HG02884 (cell line): ENCODE results near the gene SNX5.

Source experiments
- ATAC-seq: cut with Tn5 transposase; IDR thresholded peaks from one replicate; pipeline ENCODE4 v1.9.1; 2021; ENCODE audit warnings: mild to moderate bottlenecking, moderate library complexity; ENCODE audit not compliant: unreplicated experiment

Gene SNX5

DNA sequence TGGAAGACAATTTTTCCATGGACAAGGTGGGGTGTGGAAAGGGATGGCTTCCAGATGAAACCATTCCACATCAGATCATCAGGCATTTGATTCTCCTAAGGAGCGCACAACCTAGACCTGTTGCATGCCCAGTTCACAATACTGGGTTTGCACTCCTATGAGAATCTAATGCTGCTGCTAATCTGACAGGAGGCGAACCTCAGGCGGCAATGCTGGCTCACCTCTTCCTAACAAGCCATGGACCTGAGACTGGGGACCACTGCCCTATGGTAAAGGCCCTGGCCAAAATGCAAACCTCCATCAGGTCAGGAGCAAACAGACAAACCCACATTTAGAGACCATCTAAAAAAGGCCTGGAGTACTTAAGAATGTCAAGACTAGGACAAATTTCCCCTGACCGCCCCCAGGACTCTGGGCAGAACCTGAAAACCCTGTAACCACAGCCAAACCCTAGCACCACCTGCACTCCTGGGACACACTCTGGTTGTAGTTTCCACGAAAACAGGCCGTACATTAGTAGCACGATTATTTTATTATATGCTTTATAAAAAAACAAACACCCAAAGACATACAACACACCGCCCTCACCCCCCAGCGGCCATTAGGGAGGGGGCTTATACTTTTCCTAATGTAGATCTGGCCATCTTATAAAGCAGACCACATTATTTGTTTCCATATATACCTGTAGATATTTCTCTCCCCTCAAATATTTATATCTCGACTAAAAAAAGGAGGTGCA is 27.3 kb downstream of the SNX5 start:
- no peak for ATAC-seq

DNA sequence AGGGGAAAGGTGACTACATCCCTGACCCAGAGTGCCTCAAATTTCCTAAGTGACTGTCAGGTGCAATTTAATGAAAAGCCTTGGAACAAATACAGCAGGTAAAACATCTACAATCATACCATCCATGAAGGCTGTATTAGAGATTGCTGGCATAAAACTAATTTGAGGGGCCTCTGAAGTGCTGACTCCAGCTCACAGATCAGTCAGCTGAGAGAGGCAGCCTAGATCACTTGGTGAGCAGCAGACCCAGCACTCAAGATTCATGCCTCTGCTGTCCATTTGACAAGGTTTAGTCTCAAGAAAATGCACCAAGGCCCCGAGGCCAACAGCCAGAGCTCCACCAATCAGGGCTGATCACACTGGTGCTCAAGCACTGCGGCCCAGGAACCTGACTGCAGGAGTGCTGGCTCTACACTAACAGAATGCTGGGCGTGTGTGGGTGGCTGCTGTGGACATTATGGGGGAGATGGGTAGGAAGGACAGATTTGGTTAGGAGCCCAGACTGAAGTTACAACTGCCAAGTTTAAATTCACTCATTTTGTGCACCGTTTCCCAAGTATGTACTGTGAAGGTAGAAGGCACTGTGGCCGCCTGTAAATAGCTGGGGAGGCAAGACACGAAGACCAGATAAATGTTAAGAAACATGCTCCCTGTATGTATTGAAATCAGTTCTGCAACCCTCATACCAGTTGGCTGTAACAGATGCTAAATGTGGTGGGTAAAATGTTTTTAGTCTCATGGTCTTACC is 28.2 kb downstream of the SNX5 start:
- no peak for ATAC-seq

DNA sequence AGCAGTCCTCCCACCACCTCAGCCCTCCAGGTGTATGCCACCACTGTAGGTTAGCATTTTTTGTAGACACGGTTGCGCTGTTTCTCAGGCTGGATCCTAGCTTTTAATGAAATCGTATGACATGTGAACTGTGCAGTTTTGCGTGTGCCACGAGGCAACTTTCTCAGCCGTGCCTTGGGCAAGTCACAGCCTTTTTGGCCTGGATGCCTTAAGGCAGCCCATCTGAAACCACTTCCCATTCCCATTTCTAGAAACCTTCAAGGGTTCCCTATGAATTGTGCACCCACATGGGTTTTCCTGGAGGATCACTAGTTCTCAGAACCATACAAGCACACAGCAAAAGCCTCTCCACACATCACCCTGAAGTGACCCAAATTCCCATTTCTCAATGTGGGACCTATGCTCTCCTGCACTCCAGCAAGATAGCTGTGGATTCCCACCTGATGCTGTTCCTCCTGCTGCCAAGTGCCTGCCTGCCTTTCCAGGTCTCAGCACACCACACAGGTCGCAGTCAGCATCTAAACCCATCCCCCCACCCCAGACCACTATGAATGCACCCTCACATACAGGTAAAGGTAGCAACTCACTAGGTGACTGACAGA is 28.9 kb downstream of the SNX5 start:
- no peak for ATAC-seq

DNA sequence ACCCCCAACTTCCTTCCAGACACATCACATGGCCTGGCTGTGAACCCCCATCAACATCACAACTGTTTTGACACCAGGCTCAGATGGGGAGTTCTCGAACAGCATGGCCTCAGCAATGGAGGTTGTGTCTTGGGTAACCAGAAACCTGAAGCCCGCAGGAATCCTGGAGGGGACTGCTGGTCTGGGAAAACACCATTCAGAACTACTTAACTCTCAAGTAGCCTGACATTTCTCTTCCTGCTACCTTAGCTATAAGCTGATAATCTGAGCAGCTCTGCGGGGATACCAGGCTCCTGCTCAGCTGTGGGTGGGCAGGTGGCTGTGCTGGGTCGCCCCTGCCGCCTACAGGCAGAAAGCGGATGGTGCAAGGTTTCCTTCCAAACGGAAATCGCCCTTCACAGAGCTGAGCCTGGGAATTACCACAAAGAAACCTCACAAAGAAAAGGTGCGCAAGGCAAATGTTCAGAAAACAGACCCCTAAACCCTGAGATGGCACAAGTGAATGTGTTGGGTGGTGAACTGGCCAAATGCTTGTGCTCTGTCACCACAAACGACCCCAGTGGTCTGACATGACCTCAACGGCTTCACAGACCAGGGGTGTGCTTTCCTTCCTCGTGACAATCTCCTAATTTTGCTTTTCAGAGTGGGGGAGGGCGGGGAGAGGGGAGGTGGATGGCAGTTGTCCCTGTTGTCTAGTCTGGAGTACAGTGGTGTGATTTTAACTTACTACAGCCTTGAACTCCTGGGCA is 29.5 kb downstream of the SNX5 start:
- peak; percentile 74 for ATAC-seq

DNA sequence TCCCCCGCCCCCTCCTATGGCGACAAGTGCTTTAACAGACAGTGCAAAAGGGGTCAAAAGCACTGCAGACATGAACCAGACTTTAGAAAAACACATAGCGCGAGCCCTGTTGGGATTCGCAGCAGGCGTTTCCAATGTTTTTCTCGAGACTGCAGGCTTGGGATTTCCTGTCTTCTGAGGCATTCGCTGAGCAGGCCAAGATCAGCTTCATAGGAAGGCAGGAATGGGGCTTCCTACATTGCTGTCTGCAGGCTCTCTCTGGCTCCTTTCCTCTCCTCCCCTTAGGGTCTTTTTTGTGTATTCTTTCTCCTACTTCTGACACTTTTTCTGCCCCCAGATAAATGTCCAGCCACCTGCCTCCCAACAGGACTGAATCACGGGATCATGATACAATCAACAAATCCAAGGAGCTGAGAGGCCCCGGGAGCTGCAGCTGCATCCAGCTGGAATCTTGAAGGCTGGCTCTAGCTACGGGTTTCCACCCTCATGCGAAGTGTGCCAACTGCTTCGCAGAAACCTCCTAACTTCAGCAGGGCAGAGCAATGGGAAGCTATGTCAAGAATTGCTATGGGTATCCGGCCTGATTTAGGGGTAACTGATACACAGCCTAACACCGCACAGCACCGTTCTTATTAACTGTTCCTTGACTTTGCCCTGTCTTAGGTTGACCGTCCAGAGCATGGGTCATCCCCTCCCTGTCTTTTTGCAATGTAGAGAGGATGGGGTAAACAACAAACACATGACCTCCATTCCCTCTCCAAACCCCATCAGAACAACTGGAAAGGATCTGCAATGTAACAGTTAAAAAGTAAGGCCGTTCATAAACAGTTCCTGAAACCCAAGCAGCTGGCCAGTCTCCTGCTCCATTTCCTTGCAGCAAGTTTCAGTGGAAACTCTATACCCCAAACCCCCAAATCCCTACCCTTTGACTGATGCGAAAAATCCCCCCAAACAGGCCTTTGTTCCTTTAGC is 31.5 kb downstream of the SNX5 start:
- no peak for ATAC-seq

DNA sequence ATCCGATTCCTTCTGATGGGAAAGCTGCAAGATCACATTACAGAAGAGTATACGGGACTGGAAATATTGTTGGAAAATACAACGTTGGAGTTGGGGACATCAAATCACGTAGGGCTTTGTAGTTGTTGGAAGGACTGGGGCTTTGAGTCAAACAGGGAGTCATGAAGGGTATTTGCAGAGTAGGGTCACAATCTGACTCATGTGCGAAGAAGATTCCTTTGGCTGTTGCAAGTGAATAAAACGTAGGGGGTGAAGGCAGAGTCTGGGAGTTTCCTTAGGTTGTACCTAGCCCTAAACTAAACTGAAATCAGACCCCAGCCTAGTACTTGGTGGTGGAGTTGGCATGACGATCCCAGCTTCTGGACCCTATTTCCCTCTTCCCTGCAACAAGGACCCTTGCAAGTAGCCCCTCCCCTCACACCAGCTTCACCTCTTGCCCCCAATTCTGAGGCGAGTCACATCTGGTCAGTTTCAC is 32.3 kb downstream of the SNX5 start:
- ATAC-seq = no peak

DNA sequence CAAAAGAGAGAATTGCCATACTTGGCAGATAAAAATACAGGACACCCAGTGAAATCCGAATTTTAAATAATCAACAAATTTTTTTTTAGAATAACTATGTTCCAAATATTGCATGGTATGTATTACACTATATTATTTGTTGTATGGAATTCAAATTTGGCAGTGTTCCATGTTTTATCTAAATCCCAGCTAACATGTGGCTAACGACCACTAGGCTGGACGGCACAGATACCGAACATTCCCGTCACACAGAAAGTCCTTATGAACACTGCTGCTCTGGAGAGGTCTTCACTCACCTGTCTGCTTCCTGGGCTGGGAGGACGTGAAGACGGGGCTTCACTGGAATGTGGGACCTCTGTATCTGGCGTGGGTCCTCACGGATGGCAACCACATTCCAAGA is 32.8 kb downstream of the SNX5 start:
- no peak for ATAC-seq

DNA sequence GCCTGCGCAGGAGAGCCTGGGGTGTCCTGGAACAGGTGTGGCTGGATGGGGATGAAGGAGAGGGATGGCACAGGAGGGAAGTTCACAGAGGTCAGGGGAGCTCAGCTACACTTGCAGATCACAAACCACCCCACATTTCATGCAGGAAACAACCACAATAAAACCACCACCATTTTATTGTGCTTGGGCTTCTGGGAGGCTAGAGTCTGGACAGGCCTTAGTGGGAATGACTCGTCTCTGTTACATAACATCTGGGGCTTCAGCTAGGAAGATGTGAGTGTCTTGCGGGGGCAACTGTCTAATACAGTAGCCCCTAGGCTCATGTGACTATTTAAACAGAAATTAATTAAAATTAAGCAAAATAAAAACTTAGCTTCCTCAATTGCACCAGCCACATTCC is 33.4 kb downstream of the SNX5 start:
- ATAC-seq = no peak

DNA sequence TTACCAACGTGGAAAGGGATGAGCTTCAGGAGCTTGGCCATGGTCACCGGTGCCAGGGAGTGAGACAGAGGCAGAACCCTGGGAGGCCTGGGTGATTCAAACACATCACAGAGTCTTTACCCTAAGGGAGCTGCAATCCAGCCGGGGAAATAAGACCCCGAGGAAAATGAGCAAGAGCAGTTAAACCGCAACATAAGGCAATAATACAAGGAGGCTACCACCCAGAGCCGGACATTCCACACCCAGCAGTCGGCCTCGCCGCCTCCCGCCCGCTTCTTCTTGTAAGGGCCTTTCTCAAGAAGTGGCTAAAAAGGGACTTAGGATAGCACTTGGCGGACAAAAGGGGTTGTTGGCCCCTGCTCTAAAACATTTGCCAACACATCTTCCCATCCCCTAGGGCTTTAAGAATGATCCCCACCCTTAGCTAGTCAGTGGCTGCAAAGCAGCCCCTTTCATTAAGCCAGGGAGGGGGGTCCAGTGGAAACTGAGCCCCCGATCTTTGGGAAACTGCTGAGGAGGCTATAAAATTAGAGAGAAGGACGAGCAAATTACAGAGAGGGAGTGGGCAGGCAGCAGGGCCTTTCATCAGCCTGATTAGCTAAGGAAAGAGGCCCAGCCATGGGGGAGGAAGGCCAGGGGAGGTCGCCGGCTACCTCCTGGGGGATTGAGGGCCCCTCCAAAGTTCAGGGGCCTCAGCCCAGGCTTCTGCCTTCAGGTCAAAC is 34.3 kb downstream of the SNX5 start:
- ATAC-seq = no peak

DNA sequence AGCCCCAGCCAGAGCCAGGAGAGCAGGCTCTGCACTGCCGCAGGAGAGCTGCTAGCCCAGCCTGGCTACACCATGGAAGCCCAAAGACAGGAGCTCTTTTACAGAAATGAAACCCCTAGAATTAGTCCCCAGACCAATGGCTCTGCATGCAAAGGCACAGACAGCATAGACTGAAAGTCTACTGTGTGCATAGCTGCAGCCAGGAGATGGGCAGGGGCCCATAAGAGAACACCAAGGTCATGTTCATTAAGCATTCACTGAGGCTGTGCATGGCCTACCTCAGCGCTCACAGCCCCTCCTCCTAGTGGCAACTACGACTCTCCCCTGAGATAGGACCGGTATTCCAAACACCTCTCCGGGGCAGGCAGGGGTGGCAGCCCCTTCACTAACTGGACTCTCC is 34.9 kb downstream of the SNX5 start:
- ATAC-seq = no peak

DNA sequence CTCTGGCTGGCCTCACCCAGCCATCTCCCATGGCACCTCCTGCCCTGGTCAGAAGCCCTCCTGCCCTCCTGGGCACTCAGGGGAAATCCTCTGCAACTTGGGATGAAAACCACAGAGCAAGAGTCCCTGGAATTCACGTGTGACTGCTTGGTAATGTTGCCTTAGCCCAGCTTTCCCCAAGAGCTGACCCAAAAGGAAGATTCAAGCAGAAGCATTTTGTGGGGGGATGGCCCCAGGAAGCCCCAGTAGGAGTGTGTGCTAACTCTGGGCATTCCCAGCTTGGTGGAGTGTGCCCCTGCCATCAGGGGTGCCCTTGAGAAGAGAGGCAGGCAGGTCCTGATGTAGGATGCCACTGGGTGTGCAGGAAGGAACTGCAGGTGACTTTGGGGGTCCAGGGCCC is 35.5 kb downstream of the SNX5 start:
- ATAC-seq = no peak

DNA sequence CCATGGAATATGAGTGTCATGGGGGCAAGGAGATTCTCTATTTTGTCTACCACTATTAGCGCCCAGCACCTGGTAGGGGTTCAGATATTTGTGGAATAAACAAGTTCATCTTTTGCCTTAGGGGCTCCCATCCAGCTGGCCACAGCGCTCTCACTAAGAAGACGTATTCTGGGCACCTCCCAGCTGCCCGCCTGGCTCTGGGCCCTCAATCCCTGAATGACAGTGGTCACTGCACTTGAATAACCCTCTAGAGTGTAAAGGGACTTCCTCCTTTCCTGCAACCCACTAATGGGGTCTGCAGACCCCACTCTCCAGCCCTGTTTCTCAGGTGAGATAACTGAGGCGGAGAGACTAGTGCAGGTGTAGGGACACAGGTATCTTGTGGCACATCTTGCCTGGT is 36.2 kb downstream of the SNX5 start:
- ATAC-seq = no peak

DNA sequence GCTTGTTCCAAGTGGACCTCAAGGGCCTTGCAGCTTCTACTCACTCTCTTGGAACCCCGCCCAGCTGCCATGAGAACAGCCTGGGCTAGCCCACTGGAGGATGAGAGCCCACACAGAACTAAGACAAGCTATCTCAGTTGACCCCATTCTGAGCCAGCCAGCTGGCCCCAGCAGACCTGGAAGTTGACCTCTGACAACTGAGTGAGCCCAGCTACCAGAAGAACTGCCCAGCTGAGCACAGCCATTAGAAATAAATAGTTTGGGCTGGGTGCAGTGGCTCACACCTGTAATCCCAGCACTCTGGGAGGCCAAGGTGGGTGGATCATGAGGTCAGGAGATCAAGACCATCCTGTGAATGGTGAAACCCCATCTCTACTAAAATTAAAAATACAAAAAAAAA is 37.1 kb downstream of the SNX5 start:
- ATAC-seq = no peak

DNA sequence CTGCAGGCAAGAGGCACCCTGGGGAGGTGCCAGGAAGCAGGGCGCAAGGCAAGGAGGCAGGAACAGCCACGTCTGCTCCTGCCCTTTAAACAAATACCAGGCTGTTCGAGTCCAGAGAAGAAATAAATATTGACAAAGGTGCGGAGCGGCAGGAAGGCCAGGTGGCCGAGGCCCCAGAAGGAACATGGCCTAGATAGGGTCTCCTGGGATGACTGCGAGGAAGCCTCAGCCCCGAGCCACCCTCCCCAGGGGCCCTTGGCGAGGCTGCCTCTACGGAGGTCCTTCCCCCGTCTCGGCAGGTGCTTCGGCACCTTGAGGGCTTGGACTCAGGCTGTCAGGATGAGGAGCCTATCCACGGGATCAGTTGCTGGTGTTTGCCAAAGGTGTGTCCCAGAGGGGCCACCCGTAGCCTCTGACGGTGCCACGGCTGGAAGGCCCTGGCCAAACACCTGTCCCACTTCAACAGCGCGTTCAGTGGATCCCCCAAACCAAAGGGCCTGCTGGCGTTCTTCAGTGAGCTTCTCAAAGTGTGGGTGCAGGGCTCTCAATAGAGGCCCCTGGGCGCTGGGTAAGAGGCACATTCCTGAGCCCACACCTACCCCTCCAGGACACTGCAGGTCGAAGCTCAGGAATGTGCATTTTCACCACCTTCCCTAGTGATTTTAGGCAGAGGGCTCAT is 39.8 kb downstream of the SNX5 start:
- ATAC-seq = no peak

DNA sequence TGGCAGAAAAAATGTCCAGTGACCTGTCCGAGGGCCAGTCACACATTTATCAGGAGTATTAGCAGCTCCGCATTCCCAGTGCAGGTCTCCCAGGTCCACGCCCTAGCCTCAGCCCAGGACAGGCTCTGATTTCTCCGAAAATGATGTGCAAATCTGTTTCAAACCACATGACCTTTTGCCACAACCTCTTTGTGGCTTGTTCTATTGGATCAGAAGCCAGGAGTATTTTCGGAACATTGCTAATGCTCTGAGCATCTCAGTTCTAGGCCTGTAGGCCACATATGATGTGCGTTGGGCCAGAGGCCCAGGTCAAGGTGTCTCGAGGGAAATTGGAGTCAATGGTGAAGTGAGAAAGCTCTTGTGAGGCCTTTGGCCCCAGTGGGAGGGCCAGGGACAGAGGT is 40.4 kb downstream of the SNX5 start:
- ATAC-seq = no peak

DNA sequence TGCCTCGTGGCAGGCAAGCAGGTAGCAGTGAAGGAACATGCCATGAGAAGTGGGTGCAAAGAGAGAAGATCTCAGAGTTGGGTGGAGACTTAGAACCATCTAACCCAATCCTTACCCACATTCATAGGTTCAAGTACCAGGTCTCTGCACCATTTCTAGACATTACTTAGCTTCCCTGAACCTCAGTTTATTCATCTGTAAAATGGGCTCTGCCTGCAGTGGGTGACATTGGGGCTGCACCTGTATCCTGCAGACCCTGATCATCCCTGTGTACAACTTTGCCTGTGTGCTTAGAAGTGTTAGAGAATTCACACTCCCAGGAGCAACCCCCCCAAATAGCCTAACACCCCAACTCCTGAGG is 42.7 kb downstream of the SNX5 start:
- ATAC-seq = no peak

DNA sequence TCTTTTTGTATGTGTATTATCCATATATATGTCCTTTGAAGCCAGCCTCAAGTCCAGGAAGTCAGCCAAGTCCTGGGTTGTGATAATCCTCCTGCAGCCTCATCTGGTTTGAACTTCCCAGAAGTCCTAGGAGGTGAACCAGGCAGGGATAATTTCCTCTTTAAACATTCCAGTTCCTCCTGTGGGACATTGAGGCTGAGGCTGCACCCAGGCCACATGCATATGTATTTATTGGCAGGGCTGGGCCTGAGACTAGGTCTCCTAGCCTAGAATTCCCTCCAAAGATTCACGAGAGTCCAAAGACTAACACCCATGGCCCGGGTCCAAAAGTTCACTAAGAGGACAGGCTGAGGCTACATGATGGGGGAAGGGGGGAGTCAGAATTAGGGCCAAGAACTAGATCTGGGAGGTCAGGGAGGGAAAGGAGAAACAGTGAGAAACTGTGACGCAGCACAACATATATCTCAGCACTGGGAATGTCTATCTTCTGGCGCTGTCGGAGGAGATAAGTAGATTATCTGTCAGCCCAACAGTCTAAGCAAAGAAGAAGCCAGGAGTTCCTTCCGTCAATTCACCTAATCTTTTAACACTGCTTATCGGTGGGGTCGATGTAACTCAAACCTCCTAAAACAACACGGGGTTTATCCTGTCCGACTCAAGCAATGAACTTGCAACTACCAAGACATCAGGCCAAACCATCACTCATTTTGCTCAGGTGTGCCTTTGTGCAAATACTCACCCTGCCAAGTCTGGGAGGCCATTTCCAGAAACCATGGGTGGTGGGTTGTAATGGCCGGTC is 43.3 kb downstream of the SNX5 start:
- no peak for ATAC-seq

DNA sequence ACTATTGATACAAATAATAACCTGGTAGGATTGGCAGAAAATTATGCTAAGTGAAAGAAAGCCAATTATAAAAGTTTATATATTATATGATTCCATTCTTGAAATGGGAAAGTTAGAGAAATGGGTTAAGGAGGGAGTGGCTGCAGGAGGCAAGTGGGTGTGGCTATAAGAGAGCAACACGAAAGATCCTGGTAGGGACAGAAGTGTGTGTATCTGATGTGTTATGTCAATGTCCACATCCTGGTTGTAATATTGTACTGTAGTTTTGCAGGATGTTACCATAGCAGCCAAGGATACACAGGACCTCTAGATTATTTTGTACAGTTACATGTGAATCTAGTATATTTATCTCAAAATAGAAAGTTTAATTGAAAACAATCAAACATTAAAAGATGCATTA is 46.8 kb downstream of the SNX5 start:
- ATAC-seq = no peak
